ENCODE measurements around the gene LMF1.

DNA sequence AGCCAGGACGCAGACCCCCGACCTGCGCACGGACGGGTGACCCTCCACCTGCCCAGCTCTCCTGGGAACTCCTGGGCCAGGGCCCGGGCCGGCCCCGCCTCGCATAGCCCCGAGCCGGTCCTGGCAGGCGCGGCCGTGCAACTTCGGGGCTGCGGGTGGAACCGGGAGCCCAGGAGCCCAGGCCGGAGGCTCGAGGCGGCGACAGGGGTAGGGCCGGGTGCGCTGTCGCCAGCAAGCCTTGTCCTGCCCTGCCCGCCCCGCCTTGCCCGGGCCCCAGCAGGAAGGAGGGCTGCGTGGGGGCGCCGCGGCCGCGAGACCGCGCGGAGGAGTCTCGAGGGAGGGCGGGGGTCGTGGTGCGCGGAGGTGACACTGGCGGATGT, 408 bp downstream of the LMF1 start:
- no peak for TF ChIP-seq CTCF (conservative IDR thresholded peaks at IDR 0.05; ENCODE audit: low read depth, low read length)
- TF ChIP-seq EZH2 (IDR thresholded peaks at IDR 0.05; ENCODE audit: low read length, unreplicated experiment), result no peak
